ENCODE results near the gene CACTIN. TPM values are rescaled to one million over a fixed set of nuclear protein-coding genes. Genes with fewer than 3 reads are reported as not detected.

Gene CACTIN
- total RNA-seq, 4 donors from 2014 or later: 21.1 to 46.5 (median 33.6) TPM

DNA sequence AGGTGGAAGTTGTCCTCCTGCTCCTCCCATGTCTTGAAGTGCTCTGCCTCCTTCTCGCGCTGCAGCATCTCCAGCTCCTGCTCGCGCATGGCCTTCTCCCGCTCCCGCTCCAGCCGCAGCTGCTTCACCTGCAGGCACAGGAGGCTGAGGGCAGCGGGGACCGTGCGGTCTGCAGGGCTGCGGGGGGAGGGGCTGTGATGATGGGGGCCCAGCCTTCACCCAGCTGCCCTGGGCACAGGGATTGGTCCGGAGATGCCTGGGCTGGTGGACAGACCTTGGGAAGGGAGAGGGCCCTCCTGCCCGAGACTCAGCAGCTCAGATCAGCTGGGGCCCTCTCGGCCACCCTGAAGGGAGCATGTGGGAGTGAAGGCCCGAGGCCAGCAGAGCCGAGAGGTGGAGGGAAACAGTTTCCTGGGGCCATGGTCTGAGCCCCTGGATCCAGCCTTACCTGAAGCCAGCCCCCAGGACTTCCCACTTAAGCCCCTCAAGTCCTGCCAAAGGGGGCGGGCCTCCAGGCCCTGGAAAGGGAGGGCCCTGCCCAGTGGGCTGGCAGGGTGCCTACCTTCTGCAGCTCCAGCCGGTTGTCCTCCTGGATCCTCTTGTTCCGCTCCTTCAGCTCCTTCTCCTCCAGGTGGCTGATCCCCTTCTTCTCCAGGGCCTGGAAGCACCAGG lies 6.3 kb downstream of the CACTIN start:
- no peak for DNase-seq (ENCODE audit: low spot score in 2 of 2)
- 80 to 85% methylated on average over 19 of the region's 19 CpGs for WGBS, 2 donors
- no peak overlapping the region for H3K4me3 ChIP-seq (ENCODE audit: low read depth, poor library complexity, severe bottlenecking)
- intact Hi-C loops (cut with DNase I; ENCODE audit: low total_unique reads): no loop called here
- TF ChIP-seq POLR2A (IDR thresholded peaks at IDR 0.05): no peak
- TF ChIP-seq, protein P1, sequence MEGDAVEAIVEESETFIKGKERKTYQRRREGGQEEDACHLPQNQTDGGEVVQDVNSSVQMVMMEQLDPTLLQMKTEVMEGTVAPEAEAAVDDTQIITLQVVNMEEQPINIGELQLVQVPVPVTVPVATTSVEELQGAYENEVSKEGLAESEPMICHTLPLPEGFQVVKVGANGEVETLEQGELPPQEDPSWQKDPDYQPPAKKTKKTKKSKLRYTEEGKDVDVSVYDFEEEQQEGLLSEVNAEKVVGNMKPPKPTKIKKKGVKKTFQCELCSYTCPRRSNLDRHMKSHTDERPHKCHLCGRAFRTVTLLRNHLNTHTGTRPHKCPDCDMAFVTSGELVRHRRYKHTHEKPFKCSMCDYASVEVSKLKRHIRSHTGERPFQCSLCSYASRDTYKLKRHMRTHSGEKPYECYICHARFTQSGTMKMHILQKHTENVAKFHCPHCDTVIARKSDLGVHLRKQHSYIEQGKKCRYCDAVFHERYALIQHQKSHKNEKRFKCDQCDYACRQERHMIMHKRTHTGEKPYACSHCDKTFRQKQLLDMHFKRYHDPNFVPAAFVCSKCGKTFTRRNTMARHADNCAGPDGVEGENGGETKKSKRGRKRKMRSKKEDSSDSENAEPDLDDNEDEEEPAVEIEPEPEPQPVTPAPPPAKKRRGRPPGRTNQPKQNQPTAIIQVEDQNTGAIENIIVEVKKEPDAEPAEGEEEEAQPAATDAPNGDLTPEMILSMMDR (IDR thresholded peaks at IDR 0.05): no peak

DNA sequence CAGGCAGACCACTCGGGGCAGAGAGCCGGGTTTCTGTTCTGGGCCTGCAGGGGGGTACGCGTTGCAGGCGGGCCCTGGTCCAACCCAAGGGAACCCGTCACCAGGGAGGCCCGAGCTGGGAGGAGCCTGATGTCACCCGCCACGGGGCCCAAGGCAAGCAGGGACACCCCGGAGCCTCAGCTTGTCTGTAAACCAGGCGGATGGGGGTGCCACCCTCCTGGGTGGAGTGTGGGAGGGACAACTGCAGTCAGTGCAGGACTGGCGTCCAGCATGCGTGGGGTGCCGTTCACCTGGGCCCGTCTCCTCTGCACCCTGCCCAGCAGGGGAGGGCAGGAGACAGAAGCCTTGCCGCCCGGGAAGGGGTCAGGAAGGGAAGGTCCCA lies 7.0 kb downstream of the CACTIN start:
- no peak for DNase-seq (ENCODE audit: low spot score in 2 of 2)
- intact Hi-C loops (cut with DNase I; ENCODE audit: low total_unique reads): loop anchor here (10.0 kb wide), 2 partner anchors 95 to 305 kb away; no protein-coding TSS in a partner anchor
- 71 to 82% methylated on average over 12 to 17 of the region's 17 CpGs for WGBS, 2 donors
- no peak overlapping the region for H3K4me3 ChIP-seq (ENCODE audit: low read depth, poor library complexity, severe bottlenecking)
- TF ChIP-seq, protein P1 (IDR thresholded peaks at IDR 0.05): no peak
- TF ChIP-seq POLR2A (IDR thresholded peaks at IDR 0.05): no peak

DNA sequence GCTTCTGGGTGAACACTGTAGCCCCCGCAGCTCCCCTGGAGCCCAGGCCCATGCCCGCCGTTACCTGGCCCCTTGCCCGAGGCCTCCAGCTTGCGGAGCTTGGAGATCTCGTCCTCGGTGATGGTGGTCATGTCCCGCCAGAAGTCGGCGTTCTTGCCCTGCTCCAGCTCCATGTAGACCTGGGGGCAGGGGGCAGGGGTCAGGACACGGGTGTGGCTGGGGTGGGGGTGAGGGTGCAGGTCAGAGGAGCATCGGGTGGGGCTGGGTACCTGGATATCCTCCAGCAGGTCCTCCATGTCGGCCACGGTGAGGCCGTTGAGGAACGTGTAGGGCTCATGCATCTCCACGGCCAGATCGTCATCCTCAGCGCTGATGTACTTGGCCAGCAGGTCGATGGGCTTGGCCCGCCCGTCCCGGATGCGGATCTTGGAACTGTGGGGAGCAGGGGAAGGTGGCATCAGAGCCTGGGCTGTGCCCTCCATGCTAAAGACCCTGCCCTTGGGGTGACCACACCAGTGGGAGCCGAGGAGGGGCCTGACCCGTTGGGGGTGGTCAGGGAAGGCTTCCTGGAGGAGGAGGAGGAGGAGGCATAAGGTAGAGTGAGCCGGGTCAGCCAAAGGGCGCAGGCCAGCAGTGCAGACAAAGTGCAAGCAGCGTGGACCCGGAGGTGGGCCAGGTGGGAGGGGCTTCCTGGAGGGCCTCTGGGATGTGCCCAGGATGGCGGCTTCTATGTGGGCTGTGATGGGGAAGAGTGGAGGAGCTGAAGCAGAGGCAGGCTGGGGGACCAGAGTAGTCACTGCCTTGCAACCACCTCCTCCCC lies 7.6 kb downstream of the CACTIN start:
- no peak for DNase-seq (ENCODE audit: low spot score in 2 of 2)
- WGBS, 2 donors: 87 to 90% methylated on average over 25 of the region's 31 CpGs
- H3K4me3 ChIP-seq (ENCODE audit: low read depth, poor library complexity, severe bottlenecking): no peak overlapping the region
- intact Hi-C loops (cut with DNase I; ENCODE audit: low total_unique reads): loop anchor here (10.0 kb wide), 2 partner anchors 94 to 304 kb away; no protein-coding TSS in a partner anchor
- no peak for TF ChIP-seq POLR2A (IDR thresholded peaks at IDR 0.05)
- TF ChIP-seq, protein P1 (IDR thresholded peaks at IDR 0.05): no peak

DNA sequence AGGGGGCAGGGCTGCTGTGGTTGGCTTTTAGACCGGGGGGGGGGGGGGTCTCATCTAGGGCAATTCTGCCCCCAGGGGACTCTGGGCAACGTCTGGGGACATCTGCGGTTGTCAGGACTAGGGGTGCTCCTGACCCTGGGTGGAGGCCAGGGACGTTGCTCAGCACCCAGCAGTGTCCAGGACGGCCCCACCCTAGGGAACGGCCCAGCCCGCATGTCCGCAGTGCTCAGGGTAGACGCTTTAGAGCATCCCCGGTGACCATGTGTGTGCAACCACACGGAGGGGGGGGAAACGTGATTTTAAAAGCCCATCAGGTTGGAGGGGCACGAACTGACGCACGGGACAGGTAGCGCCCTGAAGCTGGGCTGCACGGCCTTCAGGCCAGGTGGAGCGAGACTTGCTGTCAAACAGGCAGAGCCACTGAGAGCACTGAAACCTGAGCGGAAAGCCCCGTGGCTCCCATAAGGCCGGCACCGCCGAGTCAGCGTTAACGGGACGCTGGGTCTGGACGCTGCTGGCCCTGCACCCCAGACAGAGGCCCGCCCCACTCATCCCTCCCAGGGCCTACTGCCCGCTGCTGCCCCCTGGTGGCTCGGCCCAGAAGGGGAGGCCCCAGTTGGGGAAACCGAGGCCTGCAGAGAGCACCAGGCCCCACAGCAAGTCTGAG lies 8.3 kb downstream of the CACTIN start:
- TF ChIP-seq POLR2A (IDR thresholded peaks at IDR 0.05): no peak
- TF ChIP-seq, protein P1 (IDR thresholded peaks at IDR 0.05): peak in 1 of 3 donors; percentile 84
- DNase-seq (ENCODE audit: low spot score in 2 of 2): no peak
- intact Hi-C loops (cut with DNase I; ENCODE audit: low total_unique reads): loop anchor here (10.0 kb wide), 2 partner anchors 93 to 303 kb away; no protein-coding TSS in a partner anchor
- WGBS, 2 donors: 39 to 63% methylated on average over 15 to 18 of the region's 31 CpGs
- H3K4me3 ChIP-seq (ENCODE audit: low read depth, poor library complexity, severe bottlenecking): no peak overlapping the region

GRCh38 chr19:3617463-3617862 lies 9.1 kb downstream of the CACTIN start:
- H3K4me3 ChIP-seq (ENCODE audit: low read depth, poor library complexity, severe bottlenecking): no peak overlapping the region
- TF ChIP-seq POLR2A (IDR thresholded peaks at IDR 0.05): no peak
- TF ChIP-seq, protein P1 (IDR thresholded peaks at IDR 0.05): no peak
- WGBS, 2 donors: 63 to 75% methylated on average over 19 of the region's 19 CpGs
- no peak for DNase-seq (ENCODE audit: low spot score in 2 of 2)
- intact Hi-C loops (cut with DNase I; ENCODE audit: low total_unique reads): loop anchor here (10.0 kb wide), 2 partner anchors 93 to 303 kb away; no protein-coding TSS in a partner anchor

Measured in lower leg skin (tissue), 4 donors.